ENCODE data around the gene NSD2. TPM values are rescaled to one million over a fixed set of nuclear protein-coding genes. Genes with fewer than 3 reads are reported as not detected.

The NSD2 gene
- total and polyA plus RNA-seq, 9 of the 15 experiments (the other 6 are each of a cell fraction or from before 2014, with no cell fraction given): 6.4 to 126 (median 58.8) TPM

- TF ChIP-seq THRB (CRISPR knock-in tag; conservative IDR thresholded peaks at IDR 0.05): peak; percentile 83; the same call in 1 of the 2 replicates
- TF ChIP-seq NCOA1 (IDR thresholded peaks at IDR 0.05; ENCODE audit: low read depth): peak; percentile 89; the same call in 1 of the 2 replicates
- TF ChIP-seq ZFP30 (CRISPR knock-in tag; IDR thresholded peaks at IDR 0.05; ENCODE audit: borderline replicate concordance): no peak
- TF ChIP-seq ZKSCAN8 (CRISPR knock-in tag; IDR thresholded peaks at IDR 0.05): peak; percentile 56
- peak; percentile 50; the same call in 1 of the 2 replicates for TF ChIP-seq MTA1 (IDR thresholded peaks at IDR 0.05; ENCODE audit: borderline replicate concordance)
- no peak for TF ChIP-seq XRCC4 (IDR thresholded peaks at IDR 0.05; ENCODE audit: extremely low read depth, insufficient read depth, insufficient read length)
- TF ChIP-seq DPF2 (IDR thresholded peaks at IDR 0.05): peak; percentile 96
- TF ChIP-seq PTBP1 (IDR thresholded peaks at IDR 0.05; ENCODE audit: low read depth, low read length): no peak
- peak; percentile 47 for TF ChIP-seq HMGN3 (IDR thresholded peaks at IDR 0.05; ENCODE audit: borderline replicate concordance, extremely low read depth, insufficient read length, low read depth, low read length)
- TF ChIP-seq ZNF431 (CRISPR knock-in tag; IDR thresholded peaks at IDR 0.05): 0 out of 2 replicates have a peak, but pooled peaks have one; percentile 17
- no peak for TF ChIP-seq ZNF764 (CRISPR knock-in tag; IDR thresholded peaks at IDR 0.05; ENCODE audit: low read depth)
- 0 out of 2 replicates have a peak, but pooled peaks have one; percentile 9 for TF ChIP-seq EP400 (IDR thresholded peaks at IDR 0.05)
- TF ChIP-seq HMBOX1 (IDR thresholded peaks at IDR 0.05): 0 out of 2 replicates have a peak, but pooled peaks have one; percentile 18
- TF ChIP-seq TCF7 (IDR thresholded peaks at IDR 0.05; ENCODE audit: borderline replicate concordance): no peak
- TF ChIP-seq MBD2 (IDR thresholded peaks at IDR 0.05; ENCODE audit: borderline replicate concordance, low read depth): peak; percentile 69; the same call in 1 of the 2 replicates
- TF ChIP-seq ZNF311 (CRISPR knock-in tag; IDR thresholded peaks at IDR 0.05): peak; percentile 71; the same call in 1 of the 2 replicates
- no peak for TF ChIP-seq ZNF592 (IDR thresholded peaks at IDR 0.05)
- TF ChIP-seq ATF1 (CRISPR knock-in tag; IDR thresholded peaks at IDR 0.05): no peak
- peak; percentile 70; the same call in 1 of the 2 replicates for TF ChIP-seq ATF1 (tag; IDR thresholded peaks at IDR 0.05)
- no peak for TF ChIP-seq PHF20 (IDR thresholded peaks at IDR 0.05; ENCODE audit: partially characterized antibody)
- 0 out of 4 replicates have a peak, but pooled peaks have one; percentile 15 to 20 for TF ChIP-seq NRF1 (conservative IDR thresholded peaks at IDR 0.05 in 1 of 2, IDR thresholded peaks at IDR 0.05 in 1 of 2)
- peak; percentile 41; the same call in 1 of the 2 replicates for TF ChIP-seq ZKSCAN1 (IDR thresholded peaks at IDR 0.05; ENCODE audit: low read depth, low read length)
- peak; percentile 77 to 95; a peak in 3 of 4 replicates for TF ChIP-seq RCOR1 (IDR thresholded peaks at IDR 0.05; ENCODE audit: borderline replicate concordance in 1 of 2, low read depth in 2 of 2, low read length in 2 of 2)
- peak; percentile 97 for TF ChIP-seq ESRRA (IDR thresholded peaks at IDR 0.05; ENCODE audit: borderline replicate concordance, low read depth)
- no peak for TF ChIP-seq ZNF354B (CRISPR knock-in tag; IDR thresholded peaks at IDR 0.05)
These were observed 11.7 kb downstream of the NSD2 start (continued) for GRCh38 chr4:1882850-1883271.

Measured in K562 (cell line).